ENCODE measurements around the gene HCFC1R1. TPM values are rescaled to one million over a fixed set of nuclear protein-coding genes. Genes with fewer than 3 reads are reported as not detected.

Gene HCFC1R1
- total RNA-seq, 1 experiment from 2014 or later = 76.0 TPM

GRCh38 chr16:3017794-3018506 lies 5.8 kb downstream of the HCFC1R1 start, which contains the start of gene CLDN6 (continued):
- TF ChIP-seq ZNF425 (CRISPR knock-in tag; conservative IDR thresholded peaks at IDR 0.05) (no peak), CREB1 (CRISPR knock-in tag; IDR thresholded peaks at IDR 0.05) (0 out of 2 replicates have a peak, but pooled peaks have one; percentile 16), FOXK1 (CRISPR knock-in tag; IDR thresholded peaks at IDR 0.05) (peak; percentile 38; the same call in 1 of the 2 replicates), SOX15 (CRISPR knock-in tag; IDR thresholded peaks at IDR 0.05) (no peak), ETV6 (CRISPR knock-in tag; IDR thresholded peaks at IDR 0.05) (peak; percentile 77)
- TF ChIP-seq, protein P1, sequence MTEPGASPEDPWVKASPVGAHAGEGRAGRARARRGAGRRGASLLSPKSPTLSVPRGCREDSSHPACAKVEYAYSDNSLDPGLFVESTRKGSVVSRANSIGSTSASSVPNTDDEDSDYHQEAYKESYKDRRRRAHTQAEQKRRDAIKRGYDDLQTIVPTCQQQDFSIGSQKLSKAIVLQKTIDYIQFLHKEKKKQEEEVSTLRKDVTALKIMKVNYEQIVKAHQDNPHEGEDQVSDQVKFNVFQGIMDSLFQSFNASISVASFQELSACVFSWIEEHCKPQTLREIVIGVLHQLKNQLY (CRISPR knock-in tag; IDR thresholded peaks at IDR 0.05) = peak; percentile 86; the same call in 1 of the 2 replicates
- TF ChIP-seq, protein P2, sequence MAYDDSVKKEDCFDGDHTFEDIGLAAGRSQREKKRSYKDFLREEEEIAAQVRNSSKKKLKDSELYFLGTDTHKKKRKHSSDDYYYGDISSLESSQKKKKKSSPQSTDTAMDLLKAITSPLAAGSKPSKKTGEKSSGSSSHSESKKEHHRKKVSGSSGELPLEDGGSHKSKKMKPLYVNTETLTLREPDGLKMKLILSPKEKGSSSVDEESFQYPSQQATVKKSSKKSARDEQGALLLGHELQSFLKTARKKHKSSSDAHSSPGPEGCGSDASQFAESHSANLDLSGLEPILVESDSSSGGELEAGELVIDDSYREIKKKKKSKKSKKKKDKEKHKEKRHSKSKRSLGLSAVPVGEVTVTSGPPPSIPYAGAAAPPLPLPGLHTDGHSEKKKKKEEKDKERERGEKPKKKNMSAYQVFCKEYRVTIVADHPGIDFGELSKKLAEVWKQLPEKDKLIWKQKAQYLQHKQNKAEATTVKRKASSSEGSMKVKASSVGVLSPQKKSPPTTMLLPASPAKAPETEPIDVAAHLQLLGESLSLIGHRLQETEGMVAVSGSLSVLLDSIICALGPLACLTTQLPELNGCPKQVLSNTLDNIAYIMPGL (CRISPR knock-in tag; IDR thresholded peaks at IDR 0.05) = peak; percentile 79
- TF ChIP-seq, protein P3, sequence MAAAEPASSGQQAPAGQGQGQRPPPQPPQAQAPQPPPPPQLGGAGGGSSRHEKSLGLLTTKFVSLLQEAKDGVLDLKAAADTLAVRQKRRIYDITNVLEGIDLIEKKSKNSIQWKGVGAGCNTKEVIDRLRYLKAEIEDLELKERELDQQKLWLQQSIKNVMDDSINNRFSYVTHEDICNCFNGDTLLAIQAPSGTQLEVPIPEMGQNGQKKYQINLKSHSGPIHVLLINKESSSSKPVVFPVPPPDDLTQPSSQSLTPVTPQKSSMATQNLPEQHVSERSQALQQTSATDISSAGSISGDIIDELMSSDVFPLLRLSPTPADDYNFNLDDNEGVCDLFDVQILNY (CRISPR knock-in tag; IDR thresholded peaks at IDR 0.05) = peak; percentile 72

DNA sequence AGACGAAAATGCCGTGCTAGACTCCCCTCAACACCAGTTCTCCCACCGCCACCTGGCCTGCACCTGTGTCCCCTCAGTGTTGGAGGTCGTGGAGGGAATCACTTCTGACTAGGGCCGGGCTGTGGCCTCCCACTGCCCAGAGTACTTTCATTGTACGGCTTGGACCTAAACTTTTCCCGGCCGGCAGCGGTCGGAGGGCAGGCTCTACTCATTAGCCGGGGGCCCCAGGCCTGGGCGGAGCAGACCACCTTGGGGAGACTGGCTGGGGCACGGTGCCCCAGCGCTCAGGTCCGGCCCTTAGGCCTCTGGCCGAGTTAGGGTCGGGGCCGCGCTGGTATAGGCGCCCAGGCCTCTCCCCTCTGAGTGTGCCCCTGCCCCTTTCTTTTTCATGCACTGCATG lies 6.4 kb downstream of the HCFC1R1 start:
- POLR2A ChIA-PET = interaction anchor here (6.3 to 17.1 kb wide), 2 partner anchors 11 to 12 kb away, joined by 87 to 502 read pairs; partner anchors contain the start of gene CLDN9

GRCh38 chr16:3015865-3016521 lies 7.7 kb downstream of the HCFC1R1 start:
- Mint-ChIP-seq H3K27me3 (ENCODE audit: low read depth) (peaks cover 5% of the 10 kb centered on the region; the same call in 1 of the 2 replicates), H3K36me3 (peaks cover 21% of the 10 kb centered on the region), H3K4me3 (peak overlapping the region; percentile 93), H3K9me3 (no peaks in the 10 kb centered on the region), H3K4me1 (peaks cover 69% of the 10 kb centered on the region), H3K27ac (peak overlapping the region; percentile 96)
- ATAC-seq (no peak), DNase-seq (ENCODE audit: low spot score) (no peak)
- TF ChIP-seq EMX1 (CRISPR knock-in tag; IDR thresholded peaks at IDR 0.05) = 0 out of 2 replicates have a peak, but pooled peaks have one; percentile 35
- no peak for TF ChIP-seq MXD4 (CRISPR knock-in tag; IDR thresholded peaks at IDR 0.05; ENCODE audit: borderline replicate concordance)
- 0 out of 2 replicates have a peak, but pooled peaks have one; percentile 26 for TF ChIP-seq NFATC4 (CRISPR knock-in tag; IDR thresholded peaks at IDR 0.05)
- TF ChIP-seq, protein P4, sequence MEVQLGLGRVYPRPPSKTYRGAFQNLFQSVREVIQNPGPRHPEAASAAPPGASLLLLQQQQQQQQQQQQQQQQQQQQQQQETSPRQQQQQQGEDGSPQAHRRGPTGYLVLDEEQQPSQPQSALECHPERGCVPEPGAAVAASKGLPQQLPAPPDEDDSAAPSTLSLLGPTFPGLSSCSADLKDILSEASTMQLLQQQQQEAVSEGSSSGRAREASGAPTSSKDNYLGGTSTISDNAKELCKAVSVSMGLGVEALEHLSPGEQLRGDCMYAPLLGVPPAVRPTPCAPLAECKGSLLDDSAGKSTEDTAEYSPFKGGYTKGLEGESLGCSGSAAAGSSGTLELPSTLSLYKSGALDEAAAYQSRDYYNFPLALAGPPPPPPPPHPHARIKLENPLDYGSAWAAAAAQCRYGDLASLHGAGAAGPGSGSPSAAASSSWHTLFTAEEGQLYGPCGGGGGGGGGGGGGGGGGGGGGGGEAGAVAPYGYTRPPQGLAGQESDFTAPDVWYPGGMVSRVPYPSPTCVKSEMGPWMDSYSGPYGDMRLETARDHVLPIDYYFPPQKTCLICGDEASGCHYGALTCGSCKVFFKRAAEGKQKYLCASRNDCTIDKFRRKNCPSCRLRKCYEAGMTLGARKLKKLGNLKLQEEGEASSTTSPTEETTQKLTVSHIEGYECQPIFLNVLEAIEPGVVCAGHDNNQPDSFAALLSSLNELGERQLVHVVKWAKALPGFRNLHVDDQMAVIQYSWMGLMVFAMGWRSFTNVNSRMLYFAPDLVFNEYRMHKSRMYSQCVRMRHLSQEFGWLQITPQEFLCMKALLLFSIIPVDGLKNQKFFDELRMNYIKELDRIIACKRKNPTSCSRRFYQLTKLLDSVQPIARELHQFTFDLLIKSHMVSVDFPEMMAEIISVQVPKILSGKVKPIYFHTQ (CRISPR knock-in tag; IDR thresholded peaks at IDR 0.05) = 0 out of 2 replicates have a peak, but pooled peaks have one; percentile 38
- ChIA-PET POLR2A (interaction anchor here (6.3 to 17.1 kb wide), 2 partner anchors 10 to 14 kb away, joined by 87 to 502 read pairs; partner anchors contain the start of gene CLDN9), CTCF (interaction anchor here (0.6 to 3.0 kb wide), 4 partner anchors 11 to 43 kb away, joined by 3 to 35 read pairs (median 10); no protein-coding TSS in a partner anchor)

More for the DNA sequence above, 6.4 kb downstream of the HCFC1R1 start:
- H3K4me3 Mint-ChIP-seq = peak overlapping the region; percentile 93
- no peaks in the 10 kb centered on the region for H3K9me3 Mint-ChIP-seq
- H3K27ac Mint-ChIP-seq = peak overlapping the region; percentile 90
- H3K27me3 Mint-ChIP-seq (ENCODE audit: low read depth) = peaks cover 5% of the 10 kb centered on the region; the same call in 1 of the 2 replicates
- H3K36me3 Mint-ChIP-seq = peaks cover 21% of the 10 kb centered on the region
- TF ChIP-seq GRHL2 (CRISPR knock-in tag; IDR thresholded peaks at IDR 0.05; ENCODE audit: insufficient replicate concordance, severe bottlenecking) (no peak), TCF7 (CRISPR knock-in tag; IDR thresholded peaks at IDR 0.05; ENCODE audit: low read depth) (0 out of 2 replicates have a peak, but pooled peaks have one; percentile 27), EMX1 (CRISPR knock-in tag; IDR thresholded peaks at IDR 0.05) (0 out of 2 replicates have a peak, but pooled peaks have one; percentile 12), GABPB1 (CRISPR knock-in tag; IDR thresholded peaks at IDR 0.05) (no peak), CREM (CRISPR knock-in tag; IDR thresholded peaks at IDR 0.05) (no peak), ELF4 (CRISPR knock-in tag; IDR thresholded peaks at IDR 0.05; ENCODE audit: low read depth) (no peak), NFE2L1 (CRISPR knock-in tag; IDR thresholded peaks at IDR 0.05) (0 out of 2 replicates have a peak, but pooled peaks have one; percentile 17)
- ATAC-seq = no peak
- CTCF ChIA-PET = interaction anchor here (1.6 to 8.6 kb wide), 3 partner anchors 10 to 41 kb away, joined by 15 to 360 read pairs (median 292); partner anchors contain the start of gene CLDN9
- H3K4me1 Mint-ChIP-seq = peaks cover 68% of the 10 kb centered on the region
- no peak for DNase-seq (ENCODE audit: low spot score)
